ENCODE data around the gene FARS2. TPM values are rescaled to one million over a fixed set of nuclear protein-coding genes. Genes with fewer than 3 reads are reported as not detected.

FARS2 gene
- total RNA-seq, 2 experiments from 2014 or later, result 13.8 to 14.3 TPM

- ChIA-PET POLR2A (no interaction called here), CTCF (ENCODE audit: unreplicated experiment) (no interaction called here)
- Histone ChIP-seq H3K36me3 (ENCODE audit: insufficient read depth, low read length) (peaks cover 12% of the 10 kb centered on the region), H3K27ac (ENCODE audit: low read depth, low read length, poor library complexity, severe bottlenecking) (no peak overlapping the region), H3K4me2 (ENCODE audit: low read length) (no peak overlapping the region), H3K4me1 (ENCODE audit: insufficient read depth, low read length, poor library complexity, severe bottlenecking) (no peaks in the 10 kb centered on the region), H3K79me2 (ENCODE audit: insufficient read depth, low read depth, low read length) (no peaks in the 10 kb centered on the region), H2AFZ (ENCODE audit: low read length) (no peak overlapping the region), H3K9me2 (ENCODE audit: insufficient read depth, low read length) (no peaks in the 10 kb centered on the region), H3K9me3 (ENCODE audit: low read length) (peaks cover 19% of the 10 kb centered on the region; the same call in 1 of the 2 replicates), H4K20me1 (ENCODE audit: insufficient read depth, low read length) (no peaks in the 10 kb centered on the region), H3K4me3 (ENCODE audit: low read depth, low read length, poor library complexity, severe bottlenecking) (no peak overlapping the region)
- no TSS peak for BruUV-seq (replicated peaks)
- DNase-seq (ENCODE audit: low spot score), result no peak
- intact Hi-C loops (cut with micrococcal nuclease; ENCODE audit: unreplicated experiment), result no loop called here
- no peak for TF ChIP-seq EZH2phosphoT487 (IDR thresholded peaks at IDR 0.05; ENCODE audit: borderline replicate concordance, low read depth, low read length)
- TF ChIP-seq CTCF (conservative IDR thresholded peaks at IDR 0.05; ENCODE audit: low read length), result no peak
Measured at GRCh38 chr6:5323979-5324378, 62.7 kb downstream of the FARS2 start.

GRCh38 chr6:5325173-5325572 lies 63.9 kb downstream of the FARS2 start:
- Histone ChIP-seq H3K4me3 (ENCODE audit: low read depth, low read length, poor library complexity, severe bottlenecking) (no peak overlapping the region), H3K9me2 (ENCODE audit: insufficient read depth, low read length) (no peaks in the 10 kb centered on the region), H4K20me1 (ENCODE audit: insufficient read depth, low read length) (no peaks in the 10 kb centered on the region), H3K36me3 (ENCODE audit: insufficient read depth, low read length) (peaks cover 12% of the 10 kb centered on the region), H3K27ac (ENCODE audit: low read depth, low read length, poor library complexity, severe bottlenecking) (no peak overlapping the region), H3K4me1 (ENCODE audit: insufficient read depth, low read length, poor library complexity, severe bottlenecking) (no peaks in the 10 kb centered on the region), H3K9me3 (ENCODE audit: low read length) (peaks cover 19% of the 10 kb centered on the region; the same call in 1 of the 2 replicates), H3K4me2 (ENCODE audit: low read length) (no peak overlapping the region), H2AFZ (ENCODE audit: low read length) (no peak overlapping the region), H3K79me2 (ENCODE audit: insufficient read depth, low read depth, low read length) (no peaks in the 10 kb centered on the region)
- POLR2A ChIA-PET, result no interaction called here
- no TSS peak for BruUV-seq (replicated peaks)
- intact Hi-C loops (cut with micrococcal nuclease; ENCODE audit: unreplicated experiment), result no loop called here
- no peak for TF ChIP-seq CTCF (conservative IDR thresholded peaks at IDR 0.05; ENCODE audit: low read length)
- TF ChIP-seq EZH2phosphoT487 (IDR thresholded peaks at IDR 0.05; ENCODE audit: borderline replicate concordance, low read depth, low read length), result no peak
- CTCF ChIA-PET (ENCODE audit: unreplicated experiment), result no interaction called here
- no peak for DNase-seq (ENCODE audit: low spot score)

GRCh38 chr6:5326022-5326641 lies 64.8 kb downstream of the FARS2 start:
- H3K4me2 ChIP-seq (ENCODE audit: low read length), result no peak overlapping the region
- peaks cover 12% of the 10 kb centered on the region for H3K36me3 ChIP-seq (ENCODE audit: insufficient read depth, low read length)
- ChIA-PET CTCF (ENCODE audit: unreplicated experiment) (no interaction called here), POLR2A (no interaction called here)
- H4K20me1 ChIP-seq (ENCODE audit: insufficient read depth, low read length), result no peaks in the 10 kb centered on the region
- H3K9me3 ChIP-seq (ENCODE audit: low read length), result peaks cover 19% of the 10 kb centered on the region; the same call in 1 of the 2 replicates
- intact Hi-C loops (cut with micrococcal nuclease; ENCODE audit: unreplicated experiment), result no loop called here
- TF ChIP-seq EZH2phosphoT487 (IDR thresholded peaks at IDR 0.05; ENCODE audit: borderline replicate concordance, low read depth, low read length) (no peak), CTCF (conservative IDR thresholded peaks at IDR 0.05; ENCODE audit: low read length) (no peak)
- no peak overlapping the region for H2AFZ ChIP-seq (ENCODE audit: low read length)
- no peaks in the 10 kb centered on the region for H3K79me2 ChIP-seq (ENCODE audit: insufficient read depth, low read depth, low read length)
- no TSS peak for BruUV-seq (replicated peaks)
- H3K4me1 ChIP-seq (ENCODE audit: insufficient read depth, low read length, poor library complexity, severe bottlenecking), result no peaks in the 10 kb centered on the region
- no peak overlapping the region for H3K4me3 ChIP-seq (ENCODE audit: low read depth, low read length, poor library complexity, severe bottlenecking)
- no peaks in the 10 kb centered on the region for H3K9me2 ChIP-seq (ENCODE audit: insufficient read depth, low read length)
- DNase-seq (ENCODE audit: low spot score), result no peak
- no peak overlapping the region for H3K27ac ChIP-seq (ENCODE audit: low read depth, low read length, poor library complexity, severe bottlenecking)
